GM18520 (cell line): Measurements from ENCODE around the gene FAM228B.
A peak's percentile ranks its signal among the peaks of the same experiment; 100 is the strongest.
"Not testable (repeated sequence)": the region's sequence is repeated elsewhere in the genome, so short reads cannot be mapped to it uniquely, and the experiment has no call there.

Experiments used
- ATAC-seq: cut with Tn5 transposase; IDR thresholded peaks from one replicate; pipeline ENCODE4 v1.9.1; 2021; ENCODE audit not compliant: unreplicated experiment

FAM228B gene

GRCh38 chr2:24101992-24102391 lies 21.3 kb upstream of the FAM228B start:
- ATAC-seq, result no peak

GRCh38 chr2:24102677-24103076 lies 20.6 kb upstream of the FAM228B start:
- no peak for ATAC-seq

- ATAC-seq, result no peak
Measured at GRCh38 chr2:24104110-24104650, 19.1 kb upstream of the FAM228B start.

GRCh38 chr2:24104906-24105305 lies 18.4 kb upstream of the FAM228B start:
- no peak for ATAC-seq

- ATAC-seq, result no peak
Measured at GRCh38 chr2:24105816-24106215, 17.5 kb upstream of the FAM228B start.

- no peak for ATAC-seq
Measured at GRCh38 chr2:24106786-24107185, 16.5 kb upstream of the FAM228B start.

GRCh38 chr2:24107336-24107735 lies 15.9 kb upstream of the FAM228B start:
- ATAC-seq, result no peak

- not testable (repeated sequence) for ATAC-seq
Measured at GRCh38 chr2:24109431-24109830, 13.8 kb upstream of the FAM228B start.

GRCh38 chr2:24110660-24111303 lies 12.5 kb upstream of the FAM228B start:
- ATAC-seq, result no peak

- ATAC-seq, result no peak
Measured at GRCh38 chr2:24111407-24111901, 11.8 kb upstream of the FAM228B start.

- no peak for ATAC-seq
Measured at GRCh38 chr2:24115057-24115456, 8.2 kb upstream of the FAM228B start.

GRCh38 chr2:24117902-24118301 lies 5.4 kb upstream of the FAM228B start:
- ATAC-seq, result no peak

GRCh38 chr2:24121066-24121465 lies 2.2 kb upstream of the FAM228B start:
- ATAC-seq, result no peak

- no peak for ATAC-seq
Measured at GRCh38 chr2:24121469-24121868, 1.8 kb upstream of the FAM228B start.

- no peak for ATAC-seq
Measured at GRCh38 chr2:24122366-24123194, 689 bp upstream of the FAM228B start.

- ATAC-seq, result peak; percentile 2
Measured at GRCh38 chr2:24123922-24124580, 782 bp downstream of the FAM228B start.

GRCh38 chr2:24125956-24126355 lies 2.7 kb downstream of the FAM228B start:
- ATAC-seq, result no peak

GRCh38 chr2:24132543-24132942 lies 9.3 kb downstream of the FAM228B start:
- no peak for ATAC-seq

GRCh38 chr2:24140305-24140704 lies 17.0 kb downstream of the FAM228B start:
- ATAC-seq, result not testable (repeated sequence)

- no peak for ATAC-seq
Measured at GRCh38 chr2:24147364-24147763, 24.1 kb downstream of the FAM228B start.

GRCh38 chr2:24152413-24153197 lies 29.3 kb downstream of the FAM228B start:
- no peak for ATAC-seq
